GM04504 (cell line): ENCODE results near the gene ASB6.
"Not testable (repeated sequence)": the region's sequence is repeated elsewhere in the genome, so short reads cannot be mapped to it uniquely, and the experiment has no call there.

ENCODE experiments used
- DNase-seq: peaks from one replicate; pipeline ENCODE4 v3.0.0-alpha.2; 2012; ENCODE audit warnings: low read depth

Gene ASB6

DNA sequence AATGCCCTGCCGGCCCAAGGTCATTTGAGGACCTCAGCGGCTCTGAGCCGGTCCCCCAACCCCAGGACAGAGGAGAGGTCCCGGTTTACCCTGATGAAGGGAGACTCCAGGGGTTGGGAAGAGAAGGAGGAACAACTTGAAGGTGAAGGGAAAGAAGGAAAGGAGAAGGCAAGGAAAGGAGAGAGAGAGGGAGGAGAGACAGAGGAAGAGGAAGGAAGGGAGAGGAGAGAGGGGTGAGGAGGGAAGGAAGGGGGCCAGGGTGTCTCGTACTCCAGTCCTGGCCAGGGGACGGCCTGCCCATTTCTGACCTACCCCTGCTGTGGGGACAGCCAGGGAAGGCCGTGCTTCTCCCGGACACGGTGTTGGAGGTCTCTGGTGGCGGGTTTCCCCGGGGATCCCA is 25.4 kb upstream of the ASB6 start:
- no peak for DNase-seq

DNA sequence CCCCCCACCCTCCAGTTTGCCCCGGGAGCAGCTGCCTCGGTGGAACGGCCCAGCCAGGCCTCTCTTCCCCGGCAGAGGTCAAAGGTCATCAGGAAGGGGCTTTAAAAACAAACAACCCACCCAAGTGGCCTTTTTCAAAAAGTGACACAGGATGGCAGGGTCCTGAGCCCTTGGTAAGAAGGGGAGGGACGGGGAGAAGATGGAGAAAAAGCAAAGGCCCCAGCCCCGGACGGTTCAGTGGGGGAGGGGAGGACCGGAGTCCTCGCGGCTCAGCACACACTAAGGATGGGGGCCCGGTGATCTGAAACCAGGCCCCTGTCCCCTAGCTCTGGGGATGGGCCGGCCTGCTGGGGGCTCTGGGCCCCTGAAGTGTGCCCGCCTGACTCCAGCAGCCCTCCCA is 24.6 kb upstream of the ASB6 start:
- DNase-seq = no peak

DNA sequence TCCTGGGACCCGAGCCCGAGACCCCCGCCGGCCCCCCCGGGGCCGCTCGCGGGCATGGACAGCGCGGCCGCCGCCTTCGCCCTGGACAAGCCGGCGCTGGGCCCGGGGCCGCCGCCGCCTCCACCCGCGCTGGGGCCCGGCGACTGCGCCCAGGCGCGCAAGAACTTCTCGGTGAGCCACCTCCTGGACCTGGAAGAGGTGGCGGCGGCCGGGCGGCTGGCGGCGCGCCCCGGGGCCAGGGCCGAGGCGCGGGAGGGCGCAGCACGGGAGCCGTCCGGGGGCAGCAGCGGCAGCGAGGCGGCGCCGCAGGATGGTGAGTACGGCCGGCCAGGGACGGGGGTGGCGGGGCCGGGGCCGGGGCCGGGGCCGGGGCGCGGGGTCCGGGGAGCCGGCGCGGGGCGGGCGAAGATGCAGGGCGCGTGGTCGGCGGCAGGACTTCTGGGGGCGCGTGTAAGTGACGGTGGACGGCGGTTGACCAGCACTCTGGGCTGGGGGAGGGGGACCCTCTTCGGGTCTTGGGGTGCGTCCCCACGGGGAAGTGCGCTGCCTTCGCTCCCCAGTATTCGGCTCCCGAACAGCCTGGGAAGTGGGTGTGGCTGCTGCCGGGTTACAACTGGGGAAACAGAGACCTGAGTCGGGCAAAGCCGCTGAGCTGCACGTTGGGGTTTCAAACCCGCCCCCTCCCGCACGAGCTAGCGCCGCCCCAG is 24.0 kb upstream of the ASB6 start:
- DNase-seq = no peak

DNA sequence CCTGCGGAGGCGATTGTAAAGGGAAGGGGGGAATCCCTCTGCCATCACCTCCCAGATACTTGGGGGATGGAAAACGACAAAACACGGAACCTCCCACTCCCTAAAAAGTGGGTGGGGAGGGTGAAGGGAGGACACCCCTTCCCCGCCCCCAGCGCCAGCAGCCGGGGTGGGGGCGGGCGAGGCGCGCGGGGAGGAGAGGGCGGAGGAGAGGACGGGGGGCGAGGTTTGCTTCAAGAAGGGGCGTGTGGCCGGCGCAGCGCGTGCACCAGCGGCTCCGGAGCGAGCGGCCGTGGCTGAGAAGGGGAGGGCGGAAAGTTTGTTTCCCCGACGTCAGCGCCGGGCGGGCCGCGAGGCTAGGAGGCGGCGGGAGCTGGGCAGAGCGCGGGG is 23.4 kb upstream of the ASB6 start, which contains the start of gene PRRX2:
Gene PRRX2, plus strand, starts transcription at position 259 of the 387 bp plus-strand sequence. CDS start 221 bp downstream, outside the sequence.
- peak; percentile 50 for DNase-seq

DNA sequence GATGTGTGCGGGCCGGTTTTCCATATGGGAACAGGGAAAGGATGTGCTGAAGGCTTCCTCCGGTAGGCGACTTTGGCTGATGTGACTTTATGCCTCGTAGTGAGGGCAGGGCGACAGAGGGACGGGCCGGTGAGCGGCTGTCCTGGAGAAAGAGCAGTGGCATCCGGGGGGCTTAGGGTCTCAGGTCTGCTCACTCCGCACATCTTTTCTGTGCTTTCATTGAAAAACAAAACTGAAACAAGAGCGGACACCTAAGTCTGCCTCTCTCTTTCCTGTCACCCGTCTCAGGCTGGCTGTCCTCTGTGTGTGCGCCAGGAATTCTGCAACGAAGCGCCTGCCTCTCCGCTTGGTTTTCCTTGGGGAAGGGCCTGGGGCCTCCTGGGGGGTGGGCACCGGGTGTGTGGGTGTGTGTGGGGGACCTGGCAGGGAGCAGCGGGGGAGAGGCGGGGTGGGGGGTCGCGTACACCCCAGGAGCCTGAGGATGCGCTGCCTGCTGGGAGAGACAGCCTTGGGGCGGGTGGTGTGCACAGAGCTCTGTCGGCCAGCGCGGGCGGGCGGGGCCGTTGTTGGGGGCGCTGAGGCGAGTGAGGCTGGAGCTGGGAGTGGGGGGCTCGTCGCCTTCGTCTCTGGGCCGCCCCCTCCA is 22.9 kb upstream of the ASB6 start:
- no peak for DNase-seq

DNA sequence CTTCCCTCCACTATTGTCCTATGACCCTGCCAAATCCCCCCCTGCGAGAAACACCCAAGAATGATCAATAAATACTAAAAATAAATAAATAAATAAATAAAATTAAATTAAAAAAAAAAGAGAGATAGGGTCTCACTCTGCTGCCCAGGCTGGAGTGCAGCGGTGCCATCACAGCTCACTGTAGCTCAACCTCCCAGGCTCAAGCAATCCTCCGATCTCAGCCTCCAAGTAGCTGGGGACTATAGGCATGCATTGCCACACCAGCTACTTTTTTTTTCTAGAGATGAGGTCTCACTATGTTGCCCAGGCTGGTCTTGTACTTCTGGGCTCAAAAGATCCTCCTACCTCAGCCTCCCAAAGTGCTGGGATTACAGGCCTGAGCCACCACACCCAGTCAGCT is 20.3 kb upstream of the ASB6 start:
- DNase-seq = not testable (repeated sequence)

DNA sequence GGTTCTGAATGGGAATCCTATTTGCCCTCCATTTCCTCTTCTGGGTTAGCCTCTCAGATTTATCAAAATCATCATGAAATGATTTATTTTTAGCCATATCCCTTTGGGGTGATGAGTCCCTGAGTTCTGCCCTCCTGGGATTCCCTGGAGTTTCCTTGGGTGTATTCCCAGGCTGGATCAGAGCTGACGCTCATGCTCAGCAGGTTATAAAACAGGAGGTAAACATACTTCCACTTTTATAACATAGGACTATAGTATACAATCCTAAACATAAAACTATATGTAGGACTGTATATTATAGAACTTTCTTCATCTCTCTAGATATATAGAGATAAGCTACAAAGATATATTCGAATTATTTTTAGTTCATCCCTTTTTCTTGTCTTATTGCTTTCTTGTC is 19.1 kb upstream of the ASB6 start:
- DNase-seq = no peak

DNA sequence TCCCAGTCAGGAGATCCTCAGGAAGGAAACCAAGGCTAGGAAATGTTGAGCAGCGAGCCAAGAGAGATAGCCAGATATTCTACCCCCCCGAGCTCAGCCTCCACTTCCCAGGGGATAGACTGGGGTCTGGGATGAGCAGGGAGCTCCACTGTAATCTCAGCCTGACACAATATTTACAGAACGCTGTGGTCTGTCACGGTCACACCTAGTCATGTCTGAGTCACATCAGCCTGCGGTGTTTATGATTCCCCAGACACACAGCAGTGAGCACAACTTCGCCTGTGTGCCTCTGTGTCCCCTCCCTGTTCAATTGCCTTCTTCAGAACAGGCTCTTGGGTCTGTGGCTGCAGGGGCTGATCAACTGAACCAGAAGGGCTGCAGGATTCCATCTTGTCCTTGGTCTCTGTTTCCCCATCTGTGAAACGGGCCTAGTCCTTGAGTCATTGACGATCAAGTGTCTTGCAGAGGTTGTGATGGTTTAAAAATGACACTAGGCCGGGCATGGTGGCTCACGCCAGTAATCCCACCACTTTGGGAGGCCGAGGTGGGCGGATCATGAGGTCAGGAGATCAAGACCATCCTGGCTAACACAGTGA is 14.9 kb upstream of the ASB6 start:
- peak; percentile 51 for DNase-seq

DNA sequence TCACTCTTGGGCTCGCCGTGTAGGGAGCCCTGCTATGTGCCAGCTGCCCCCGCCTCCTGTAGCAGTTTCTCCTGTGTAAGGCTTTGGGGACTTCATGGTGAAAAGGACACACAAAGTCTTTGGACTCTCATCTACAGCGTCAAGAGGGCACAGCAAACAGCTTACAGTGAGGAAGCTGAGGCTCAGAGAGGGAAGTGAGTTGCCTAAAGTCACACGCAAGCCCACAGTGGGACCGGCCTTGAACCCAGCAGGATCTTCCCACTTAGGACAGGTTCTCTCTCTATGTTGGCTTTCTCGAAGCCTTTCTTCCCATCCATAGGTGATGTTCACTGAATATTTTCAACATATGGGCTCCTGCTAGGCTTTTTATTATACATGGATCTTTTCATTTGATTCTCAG is 13.7 kb upstream of the ASB6 start:
- no peak for DNase-seq

DNA sequence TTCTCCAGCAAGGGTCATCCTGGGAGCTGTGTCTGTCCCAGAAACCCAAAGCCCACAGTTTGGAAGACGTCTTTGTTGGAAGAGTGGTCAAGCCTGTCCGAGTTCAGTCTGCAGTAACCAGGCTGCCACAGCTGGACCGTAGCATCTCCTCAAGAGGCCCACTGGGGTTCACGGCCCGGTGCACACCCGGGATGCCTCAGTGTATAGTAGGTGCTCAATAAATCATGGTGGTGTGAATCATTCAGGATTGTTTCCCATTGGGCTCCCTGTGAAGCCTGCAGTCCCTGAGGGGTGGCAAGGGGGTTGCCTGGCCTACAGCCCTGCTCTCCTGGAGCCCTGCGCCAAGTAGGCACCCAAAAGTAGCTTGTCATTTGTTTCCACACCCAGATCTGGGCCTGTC is 13.2 kb upstream of the ASB6 start:
- DNase-seq = no peak

DNA sequence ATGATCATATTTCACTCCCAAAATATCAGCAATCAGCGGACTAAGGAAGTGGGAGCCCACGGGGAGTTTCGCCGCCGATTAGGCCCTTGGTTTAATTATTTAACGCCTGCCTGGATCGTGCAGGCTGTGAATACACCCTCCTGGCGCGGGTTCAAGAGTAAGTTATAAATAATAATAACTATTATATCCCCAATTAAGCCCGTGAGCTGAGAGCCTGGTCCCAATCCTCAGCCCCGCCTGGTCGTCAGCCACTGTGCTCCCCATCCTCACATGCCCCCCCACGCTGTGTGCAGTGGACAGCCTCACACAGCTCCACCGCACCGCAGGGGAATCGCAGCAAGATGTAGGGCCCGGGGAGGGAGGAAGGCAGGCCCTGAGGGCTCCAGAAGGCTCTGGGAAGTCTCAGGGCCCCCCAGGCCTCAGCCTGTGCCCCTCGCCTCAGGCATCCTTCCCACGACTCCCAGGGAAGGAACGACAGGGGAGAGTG is 12.6 kb upstream of the ASB6 start:
- DNase-seq = no peak

DNA sequence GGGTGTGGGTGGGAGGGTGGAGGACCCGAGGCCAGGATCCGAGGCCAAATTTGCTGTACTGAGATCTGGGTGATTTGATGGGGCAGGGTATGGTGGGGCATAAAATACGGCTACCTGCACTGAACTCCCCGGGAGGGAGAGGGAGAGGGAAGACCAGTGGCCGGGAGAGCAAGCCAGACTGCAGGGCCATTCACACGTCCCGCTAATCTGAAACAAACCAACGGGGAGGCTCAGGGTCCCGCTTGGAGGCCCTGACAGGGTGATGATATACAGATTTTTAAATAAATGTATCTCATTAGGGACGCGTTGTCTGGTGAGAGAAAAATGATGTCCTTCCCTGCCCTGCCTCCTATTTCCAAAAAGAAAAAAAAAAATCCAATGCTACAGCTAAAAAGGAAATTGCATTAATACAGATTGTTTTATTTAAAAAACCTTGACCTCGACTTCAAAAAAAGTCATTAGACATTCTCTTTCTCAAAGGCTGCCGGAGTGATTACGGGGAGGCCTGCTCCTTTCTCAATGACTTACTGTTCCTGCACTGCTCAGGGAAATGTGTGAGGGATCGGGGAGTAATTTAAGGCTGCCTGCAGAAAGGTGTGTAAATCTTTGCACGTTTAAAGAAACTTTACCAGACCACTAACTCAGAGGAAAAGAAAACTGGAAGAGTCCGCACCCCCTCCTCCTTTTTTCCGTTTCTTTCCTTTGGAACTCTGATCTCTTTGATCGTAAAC is 12.0 kb upstream of the ASB6 start:
- no peak for DNase-seq

DNA sequence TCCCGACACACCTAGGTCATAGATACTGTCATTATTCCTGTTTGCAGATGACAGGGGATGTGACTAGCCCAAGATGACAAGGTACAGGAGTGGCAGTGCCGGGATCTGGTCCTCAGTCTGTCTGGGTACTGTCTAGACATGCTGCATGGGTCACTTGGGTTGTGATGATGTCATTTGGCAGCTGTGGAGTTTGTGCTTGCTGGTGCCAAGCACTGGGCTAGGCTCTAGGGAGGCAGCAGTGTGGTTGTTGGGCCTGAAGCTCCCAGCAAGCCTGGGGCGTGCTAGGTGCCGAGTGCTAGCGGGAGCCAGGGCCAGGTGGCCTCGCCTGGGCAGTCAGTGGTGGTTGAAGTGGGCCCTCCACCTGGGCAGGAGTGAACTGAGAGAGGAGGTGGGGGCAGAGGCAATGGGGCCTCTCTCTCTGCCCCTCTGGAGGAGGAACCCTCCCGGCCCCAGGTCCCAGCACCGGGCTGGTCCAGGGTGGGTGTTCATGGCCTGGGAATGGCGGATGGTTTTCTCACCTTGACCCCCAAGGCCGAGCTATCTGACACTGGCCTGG is 8.8 kb upstream of the ASB6 start:
- no peak for DNase-seq

DNA sequence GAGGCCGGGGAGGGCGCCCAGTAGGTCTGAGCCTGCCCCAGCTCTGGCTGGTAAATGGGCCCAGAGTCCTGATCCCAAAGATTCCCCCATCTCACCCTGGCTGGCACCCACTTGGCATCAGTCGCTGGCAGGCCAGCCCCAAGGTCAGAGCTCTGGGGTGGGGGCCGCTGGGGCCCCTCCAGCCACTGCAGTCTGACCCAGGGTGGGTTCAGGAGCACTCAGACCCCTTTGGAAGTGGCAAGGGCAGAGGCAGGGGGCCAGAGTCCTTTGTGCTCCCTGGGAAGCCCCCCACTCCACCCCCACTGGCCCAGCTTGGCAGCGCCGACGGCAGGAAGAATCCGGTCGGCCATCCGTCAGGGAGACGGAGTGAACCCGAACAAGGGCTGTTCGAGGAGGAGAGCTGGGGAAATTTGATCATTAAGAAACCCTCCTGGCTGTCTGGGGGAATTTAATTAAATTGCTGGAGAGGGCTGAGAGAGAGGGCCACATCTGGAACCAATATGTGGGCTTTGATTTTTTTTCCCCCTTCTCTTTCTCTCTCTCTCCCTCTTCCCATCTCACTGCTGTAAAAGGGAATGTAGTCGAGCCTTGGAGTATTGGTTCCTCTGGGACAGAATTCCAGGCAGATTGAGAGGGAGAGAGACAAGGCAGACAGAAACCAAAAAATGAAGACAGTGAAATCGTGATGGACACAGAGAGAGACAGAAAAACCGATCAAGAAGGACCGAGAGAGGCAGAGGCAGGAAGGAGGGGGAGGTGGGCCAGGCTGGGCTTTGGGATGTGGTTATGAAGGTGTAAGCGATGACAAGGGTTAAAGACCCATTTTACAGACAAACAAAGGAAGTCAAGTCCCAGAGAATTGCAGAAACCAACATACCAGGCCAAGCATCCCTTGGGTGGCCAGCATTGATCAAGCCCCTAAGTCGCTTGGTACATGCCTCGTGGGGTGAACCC is 8.1 kb upstream of the ASB6 start:
- no peak for DNase-seq

DNA sequence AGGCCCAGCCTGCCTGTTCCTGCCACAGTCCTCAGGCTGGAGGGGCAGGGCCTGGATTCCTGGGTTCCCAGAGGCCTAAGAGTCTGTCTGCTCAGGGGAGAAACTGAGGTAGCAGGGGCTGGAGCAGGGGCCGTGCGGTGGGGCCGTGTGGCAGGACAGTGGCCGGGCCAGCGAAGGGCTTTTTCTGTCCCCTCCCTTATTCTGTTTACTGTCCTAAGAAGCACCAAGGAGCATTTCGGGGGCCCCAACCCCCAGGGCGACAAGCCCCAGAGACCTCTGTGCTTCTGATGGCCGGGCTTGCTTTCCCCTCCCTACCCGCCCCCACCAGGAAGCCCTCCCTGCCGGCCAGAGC is 6.8 kb upstream of the ASB6 start:
- DNase-seq = no peak

DNA sequence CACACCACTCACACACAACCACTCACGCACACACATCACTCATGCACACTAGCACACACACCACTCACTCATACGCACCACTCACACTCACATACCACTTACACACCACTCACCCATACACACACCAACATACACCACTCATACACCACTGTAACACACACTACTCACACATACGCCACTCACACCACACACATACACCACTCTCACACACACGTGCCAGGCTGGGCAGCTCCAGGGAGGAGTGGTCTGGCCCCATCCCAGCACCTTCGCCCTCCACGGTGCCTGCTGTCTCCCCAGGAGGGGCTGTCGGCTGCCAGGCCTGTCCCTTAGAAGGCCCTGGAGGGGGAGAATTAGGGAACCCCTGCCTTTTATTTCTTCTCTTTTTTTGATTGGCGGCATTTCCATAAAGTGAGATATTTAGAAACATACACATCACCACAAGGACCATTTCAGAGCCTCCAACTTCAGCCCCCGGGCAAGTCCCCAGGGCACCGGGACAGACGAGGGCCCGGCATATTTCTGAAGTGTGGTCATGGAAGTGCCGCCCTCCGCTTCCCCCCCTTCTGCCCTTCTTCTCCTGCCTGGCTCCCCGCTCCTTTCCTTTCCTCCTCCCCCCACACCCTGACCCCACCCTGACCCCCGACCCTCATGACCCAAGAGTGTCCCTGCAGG is 6.3 kb upstream of the ASB6 start:
- no peak for DNase-seq

DNA sequence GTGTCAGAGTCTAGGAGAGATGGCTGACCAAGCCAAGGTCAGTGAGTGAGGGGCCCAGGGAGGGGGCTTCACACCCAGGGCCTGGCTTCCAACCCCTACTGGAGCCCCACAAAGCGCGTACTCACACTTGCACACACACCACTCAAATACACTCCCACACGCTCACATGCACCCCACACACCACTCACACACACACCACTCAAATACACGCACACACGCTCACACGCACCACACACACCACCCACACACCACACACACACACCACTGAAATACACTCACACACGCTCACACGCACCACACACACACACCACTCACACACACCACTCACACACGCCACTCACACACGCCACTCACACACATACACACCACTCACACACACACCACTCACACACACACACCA is 5.7 kb upstream of the ASB6 start:
- DNase-seq = no peak

DNA sequence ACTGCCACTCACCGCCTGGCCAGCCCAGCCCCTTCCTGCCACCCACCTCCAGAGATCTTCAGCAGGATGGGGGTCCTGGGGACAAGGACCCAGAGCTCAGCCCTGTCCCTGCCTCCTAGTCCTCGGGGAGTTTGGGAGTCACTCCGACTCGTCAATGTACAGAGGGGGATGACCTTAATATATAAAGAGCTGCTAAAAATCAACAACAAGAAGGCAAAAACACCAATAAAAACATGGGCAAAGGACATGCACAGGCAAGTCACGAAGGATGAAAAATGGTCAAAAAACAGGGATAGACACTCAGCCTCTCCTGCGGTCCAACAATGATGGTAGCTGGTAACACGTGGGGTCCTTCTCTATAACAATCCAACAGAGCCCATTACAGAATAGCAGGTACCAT is 4.7 kb upstream of the ASB6 start:
- DNase-seq = no peak

DNA sequence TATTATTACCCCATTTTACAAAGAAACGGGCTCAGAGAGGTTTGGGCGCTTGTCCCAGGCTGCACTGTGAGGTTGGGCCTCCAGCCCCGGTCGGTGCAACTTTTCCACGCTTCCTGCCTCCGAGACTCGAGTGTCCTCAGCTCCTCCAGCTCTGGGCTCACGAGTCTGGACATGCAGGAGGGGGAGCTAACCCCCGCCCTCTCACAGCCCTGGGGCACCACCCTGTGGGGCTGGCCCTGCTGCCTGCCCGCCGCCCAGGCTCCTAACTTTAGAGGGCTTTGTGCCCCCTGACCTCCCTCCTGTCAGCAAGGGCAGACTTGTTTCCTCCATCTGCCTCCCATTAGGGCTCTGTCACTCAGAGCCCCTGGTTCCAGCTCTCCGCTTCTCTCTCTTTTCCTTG is 4.3 kb upstream of the ASB6 start:
- DNase-seq = no peak

DNA sequence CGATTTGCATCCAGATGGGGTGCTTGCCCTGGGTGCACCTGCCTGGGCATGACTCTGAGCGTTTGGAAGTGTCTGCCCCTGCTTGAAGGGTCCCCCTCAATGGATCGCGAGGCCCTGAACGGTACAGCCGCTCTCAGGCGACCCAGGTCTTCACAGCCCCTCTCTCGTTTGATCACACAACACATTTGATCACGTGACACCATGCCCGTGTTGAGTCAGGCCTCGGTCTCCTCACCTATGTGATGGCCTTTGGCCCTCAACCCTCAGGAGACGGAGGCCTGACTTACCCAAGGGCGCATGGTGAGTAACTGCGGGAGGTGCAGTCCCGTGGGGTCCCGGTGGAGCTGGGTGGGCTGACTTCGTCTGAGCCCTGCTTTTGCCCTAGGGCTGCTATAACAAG is 3.0 kb upstream of the ASB6 start:
- no peak for DNase-seq

DNA sequence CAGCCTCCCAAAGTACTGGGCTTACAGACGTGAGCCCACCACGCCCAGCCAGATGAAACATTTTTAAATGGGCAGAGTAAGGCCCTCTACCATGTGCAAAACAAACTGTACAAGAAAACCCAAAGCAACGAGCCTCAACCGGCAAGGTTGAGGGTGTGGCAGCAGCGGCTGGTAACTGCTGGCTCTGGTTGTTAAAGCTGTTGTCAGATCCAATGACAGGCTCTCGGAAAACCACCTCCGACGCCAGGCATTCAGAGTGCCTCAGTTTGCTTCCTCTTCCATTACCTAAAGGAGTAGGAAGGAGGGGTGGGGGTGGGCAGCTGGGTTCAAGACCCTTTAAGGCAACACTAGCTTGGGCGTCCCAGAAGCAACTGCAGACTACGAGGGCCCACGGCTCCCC is 2.4 kb upstream of the ASB6 start:
- no peak for DNase-seq
